Loucy (cell line): Measurements from ENCODE around the gene PTPA.

ENCODE experiments used
- H2AFZ ChIP-seq: fragments of 200-600 bp; sonication (generic); 2 replicates; pipeline ENCODE4 v1.6.0; 2016; ENCODE audit warnings: antibody characterized with exemption, mild to moderate bottlenecking, low read length, moderate library complexity
- H3F3A ChIP-seq: fragments of 200-600 bp; 2 replicates; pipeline ENCODE4 v1.6.0; 2016; ENCODE audit warnings: antibody characterized with exemption, low read depth, mild to moderate bottlenecking
- H3K27me3 ChIP-seq: fragments of 200-600 bp; sonication (generic); 2 replicates; pipeline ENCODE4 v1.6.1; 2014; ENCODE audit warnings: low read length, mild to moderate bottlenecking; ENCODE audit not compliant: insufficient read depth, poor library complexity, severe bottlenecking
- H3K36me3 ChIP-seq: fragments of 200-600 bp; sonication (generic); 2 replicates; pipeline ENCODE4 v1.6.1; 2016; ENCODE audit warnings: low read length; ENCODE audit not compliant: insufficient read depth
- H3K4me1 ChIP-seq: fragments of 200-600 bp; sonication (generic); 2 replicates; pipeline ENCODE4 v1.5.1; 2014; ENCODE audit warnings: low read length, mild to moderate bottlenecking; ENCODE audit not compliant: insufficient read depth, poor library complexity, severe bottlenecking
- H3K4me2 ChIP-seq: fragments of 200-600 bp; sonication (generic); 2 replicates; pipeline ENCODE4 v1.6.0; 2014; ENCODE audit warnings: antibody characterized with exemption, low read length, low read depth, mild to moderate bottlenecking; ENCODE audit not compliant: poor library complexity, severe bottlenecking
- H3K4me3 ChIP-seq: fragments of 200-600 bp; sonication (generic); 2 replicates; pipeline ENCODE4 v1.5.1; 2014; ENCODE audit warnings: low read length, mild to moderate bottlenecking, mixed read lengths; ENCODE audit not compliant: poor library complexity, severe bottlenecking
- H3K79me2 ChIP-seq: fragments of 200-600 bp; sonication (generic); 2 replicates; pipeline ENCODE4 v1.6.1; 2014; ENCODE audit warnings: low read length; ENCODE audit not compliant: insufficient read depth
- H3K9ac ChIP-seq: fragments of 200-600 bp; sonication (generic); 2 replicates; pipeline ENCODE4 v1.6.0; 2014; ENCODE audit warnings: mild to moderate bottlenecking, low read depth, low read length, moderate library complexity; ENCODE audit not compliant: poor library complexity, severe bottlenecking
- H3K9me2 ChIP-seq: fragments of 200-600 bp; sonication (generic); replicated peaks from 2 replicates; pipeline ENCODE4 v1.6.1; 2016; ENCODE audit warnings: low read depth, low read length, mixed read lengths
- H3K9me3 ChIP-seq: fragments of 200-600 bp; sonication (generic); 2 replicates; pipeline ENCODE4 v1.6.1; 2014; ENCODE audit warnings: mild to moderate bottlenecking, antibody characterized with exemption, low read length, low read depth; ENCODE audit not compliant: insufficient read depth
- H4K20me1 ChIP-seq: fragments of 200-600 bp; sonication (generic); 2 replicates; pipeline ENCODE4 v1.6.0; 2014; ENCODE audit warnings: antibody characterized with exemption, low read length, mild to moderate bottlenecking; ENCODE audit not compliant: insufficient read depth, poor library complexity, severe bottlenecking
- EZH2phosphoT487 ChIP-seq: fragments of 200-600 bp; IDR thresholded peaks from 2 replicates; pipeline ENCODE4 v1.6.1; 2018; ENCODE audit warnings: antibody characterized with exemption, mild to moderate bottlenecking, moderate library complexity, borderline replicate concordance
- TF ChIP-seq, protein P1 (sequence below): fragments of 200-600 bp; sonication (generic); conservative IDR thresholded peaks from 2 replicates; pipeline ENCODE4 v1.5.1; 2014; ENCODE audit warnings: mild to moderate bottlenecking, antibody characterized with exemption, low read length

The PTPA gene

DNA sequence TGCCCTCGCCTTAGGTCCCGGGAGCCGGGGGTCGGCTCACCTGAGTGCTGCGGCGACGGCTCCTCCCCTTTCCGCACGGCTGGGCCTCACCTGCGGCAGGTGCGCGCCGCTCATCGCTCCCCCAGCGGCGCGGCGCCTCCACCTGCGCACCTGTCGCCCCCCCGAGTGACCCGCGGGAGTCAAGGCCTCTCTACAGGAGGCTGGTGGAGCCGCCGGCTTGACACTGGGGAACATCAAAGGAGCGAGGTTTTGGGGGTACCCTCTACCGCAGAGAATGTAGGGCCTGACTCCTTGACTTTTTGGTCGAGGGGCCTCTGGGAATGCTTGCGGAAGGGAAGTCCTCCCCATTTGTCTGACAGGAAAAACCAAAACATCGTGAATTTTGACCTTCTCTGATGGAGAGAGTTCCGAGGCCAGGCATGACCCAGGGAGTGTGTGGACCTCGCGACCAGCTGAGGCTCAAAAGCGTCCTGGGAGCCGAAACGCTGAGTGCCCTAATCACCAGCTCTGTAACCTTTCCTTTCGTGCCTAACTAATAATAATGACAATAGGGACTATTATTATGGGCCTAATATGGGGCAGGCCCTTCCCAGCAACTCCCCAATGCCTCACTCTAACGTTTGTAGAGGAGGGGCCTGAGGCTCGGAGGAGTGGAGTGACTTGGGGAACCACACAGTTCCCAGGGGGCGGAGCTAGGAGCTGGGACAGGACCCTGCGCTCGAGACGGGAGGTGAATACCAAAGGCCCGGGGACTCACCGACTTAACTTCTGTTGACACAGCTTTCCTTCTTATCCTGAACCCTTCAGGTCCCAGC lies 67.6 kb downstream of the PTPA start:
- no peak overlapping the region for H3K9ac ChIP-seq
- H3K9me2 ChIP-seq, result no peaks in the 10 kb centered on the region
- peaks cover 6% of the 10 kb centered on the region for H3K4me1 ChIP-seq
- TF ChIP-seq EZH2phosphoT487, result no peak
- TF ChIP-seq, protein P1, sequence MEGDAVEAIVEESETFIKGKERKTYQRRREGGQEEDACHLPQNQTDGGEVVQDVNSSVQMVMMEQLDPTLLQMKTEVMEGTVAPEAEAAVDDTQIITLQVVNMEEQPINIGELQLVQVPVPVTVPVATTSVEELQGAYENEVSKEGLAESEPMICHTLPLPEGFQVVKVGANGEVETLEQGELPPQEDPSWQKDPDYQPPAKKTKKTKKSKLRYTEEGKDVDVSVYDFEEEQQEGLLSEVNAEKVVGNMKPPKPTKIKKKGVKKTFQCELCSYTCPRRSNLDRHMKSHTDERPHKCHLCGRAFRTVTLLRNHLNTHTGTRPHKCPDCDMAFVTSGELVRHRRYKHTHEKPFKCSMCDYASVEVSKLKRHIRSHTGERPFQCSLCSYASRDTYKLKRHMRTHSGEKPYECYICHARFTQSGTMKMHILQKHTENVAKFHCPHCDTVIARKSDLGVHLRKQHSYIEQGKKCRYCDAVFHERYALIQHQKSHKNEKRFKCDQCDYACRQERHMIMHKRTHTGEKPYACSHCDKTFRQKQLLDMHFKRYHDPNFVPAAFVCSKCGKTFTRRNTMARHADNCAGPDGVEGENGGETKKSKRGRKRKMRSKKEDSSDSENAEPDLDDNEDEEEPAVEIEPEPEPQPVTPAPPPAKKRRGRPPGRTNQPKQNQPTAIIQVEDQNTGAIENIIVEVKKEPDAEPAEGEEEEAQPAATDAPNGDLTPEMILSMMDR, result no peak
- H3K4me2 ChIP-seq, result peak overlapping the region; percentile 34
- no peak overlapping the region for H2AFZ ChIP-seq
- H3K9me3 ChIP-seq, result no peaks in the 10 kb centered on the region
- H3K4me3 ChIP-seq, result no peak overlapping the region
- no peaks in the 10 kb centered on the region for H3K36me3 ChIP-seq
- peaks cover 5% of the 10 kb centered on the region; the same call in 1 of the 2 replicates for H3F3A ChIP-seq
- H4K20me1 ChIP-seq, result no peaks in the 10 kb centered on the region
- H3K27me3 ChIP-seq, result no peaks in the 10 kb centered on the region
- peaks cover 6% of the 10 kb centered on the region; the same call in 1 of the 2 replicates for H3K79me2 ChIP-seq

DNA sequence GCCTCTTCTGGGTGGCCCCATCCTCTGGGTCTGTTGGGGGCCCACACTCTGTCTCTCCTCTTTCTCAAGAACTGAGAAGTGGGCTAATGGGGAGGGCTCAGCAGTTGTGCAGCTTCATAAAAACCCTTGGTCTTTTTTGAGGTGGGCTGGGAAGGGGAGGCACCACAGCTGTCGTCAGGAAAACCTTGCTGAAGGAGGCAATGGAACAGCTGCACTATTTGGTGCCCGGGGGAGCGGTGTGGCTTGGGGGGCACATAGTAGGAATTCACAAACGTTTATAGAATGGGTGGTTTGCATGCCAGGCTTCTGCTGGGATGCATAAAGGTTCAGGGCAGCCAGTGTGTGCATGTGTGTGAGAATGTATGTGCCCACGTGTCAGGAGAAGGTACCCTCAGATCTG lies 70.0 kb downstream of the PTPA start:
- H3F3A ChIP-seq, result no peaks in the 10 kb centered on the region
- no peaks in the 10 kb centered on the region for H3K4me1 ChIP-seq
- H3K9ac ChIP-seq, result no peak overlapping the region
- no peaks in the 10 kb centered on the region for H3K9me2 ChIP-seq
- no peaks in the 10 kb centered on the region for H3K9me3 ChIP-seq
- no peak overlapping the region for H3K4me2 ChIP-seq
- TF ChIP-seq EZH2phosphoT487, result no peak
- TF ChIP-seq, protein P1, result no peak
- no peak overlapping the region for H3K4me3 ChIP-seq
- peaks cover 6% of the 10 kb centered on the region; the same call in 1 of the 2 replicates for H3K79me2 ChIP-seq
- no peaks in the 10 kb centered on the region for H4K20me1 ChIP-seq
- no peaks in the 10 kb centered on the region for H3K27me3 ChIP-seq
- no peak overlapping the region for H2AFZ ChIP-seq
- no peaks in the 10 kb centered on the region for H3K36me3 ChIP-seq

GRCh38 chr9:129182122-129182521 lies 70.9 kb downstream of the PTPA start:
- Histone ChIP-seq H3K4me3 (no peak overlapping the region), H3K27me3 (no peaks in the 10 kb centered on the region), H4K20me1 (no peaks in the 10 kb centered on the region), H3K9me2 (no peaks in the 10 kb centered on the region), H3K36me3 (no peaks in the 10 kb centered on the region), H3K9ac (no peak overlapping the region), H3F3A (no peaks in the 10 kb centered on the region), H3K4me1 (no peaks in the 10 kb centered on the region), H3K9me3 (no peaks in the 10 kb centered on the region), H3K4me2 (no peak overlapping the region), H3K79me2 (no peaks in the 10 kb centered on the region; the same call in 1 of the 2 replicates), H2AFZ (no peak overlapping the region)
- TF ChIP-seq EZH2phosphoT487, result no peak
- TF ChIP-seq, protein P1, result no peak
